PFSK-1 (cell line): ENCODE measurements around the gene ERI3.

Experiments
- POLR2AphosphoS5 ChIP-seq: IDR thresholded peaks from 2 replicates; pipeline ENCODE4 v1.6.1; 2012; ENCODE audit warnings: low read depth, mild to moderate bottlenecking, control low read depth, low read length, moderate library complexity
- REST ChIP-seq, 2 experiments: IDR thresholded peaks; 2 replicates each; pipeline versions ENCODE4 v1.6.1 to v1.8.0; 2011 to 2012; ENCODE audit warnings: low read depth in 2 of 2, low read length in 2 of 2, control low read depth in 1 of 2, inconsistent platforms in 1 of 2, mild to moderate bottlenecking in 1 of 2, moderate library complexity in 1 of 2; ENCODE audit not compliant: insufficient read depth in 1 of 2
- TAF1 ChIP-seq: IDR thresholded peaks from 2 replicates; pipeline ENCODE4 v1.6.1; 2012; ENCODE audit warnings: low read length, control low read depth, borderline replicate concordance; ENCODE audit not compliant: insufficient read depth

GRCh38 chr1:44371206-44371605 lies 16.1 kb upstream of the ERI3 start:
- TF ChIP-seq POLR2AphosphoS5 (no peak), REST (IDR thresholded peaks at IDR 0.05; ENCODE audit: insufficient read depth in 1 of 2, low read depth in 2 of 2, low read length in 2 of 2) (no peak), TAF1 (no peak)
